LNCAP (cell line): ENCODE measurements around the gene STAG2.

Source experiments
- CTCF ChIP-seq: fragments of 450-650 bp; IDR thresholded peaks from 2 replicates; pipeline ENCODE4 v1.5.1; 2017; ENCODE audit warnings: mild to moderate bottlenecking

STAG2 gene

DNA sequence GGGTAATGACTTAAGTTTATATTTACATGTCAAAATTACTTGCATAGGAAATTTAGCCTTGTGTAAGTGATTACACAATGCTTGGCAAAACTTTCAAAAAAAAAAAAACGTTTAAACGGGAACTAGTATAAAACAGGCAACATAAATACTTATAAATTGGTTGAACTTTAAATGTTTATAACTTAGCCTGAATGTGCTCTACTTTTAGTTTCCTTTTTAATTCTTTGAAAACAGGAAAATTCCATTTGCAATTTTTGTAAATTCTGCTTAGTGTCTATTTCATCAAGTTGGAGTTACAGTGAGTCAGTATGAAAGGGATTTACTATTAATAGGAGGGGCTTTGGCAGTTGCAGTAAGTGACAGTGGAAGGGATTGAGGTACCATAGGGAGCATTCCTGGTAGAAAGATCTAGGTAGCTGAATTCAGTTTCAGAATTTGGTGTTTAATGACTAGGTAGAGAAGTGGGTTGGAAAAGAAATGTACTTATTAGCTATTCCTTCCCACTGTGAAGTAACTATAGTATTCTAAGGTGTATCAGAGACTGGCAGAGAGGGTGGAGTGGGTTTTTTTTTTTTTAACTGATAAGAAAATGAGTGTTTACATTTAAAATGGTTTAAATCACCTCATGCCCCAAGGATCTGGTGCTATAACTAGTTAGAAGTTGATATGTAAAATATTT lies 2.8 kb downstream of the STAG2 start:
- TF ChIP-seq CTCF = no peak

DNA sequence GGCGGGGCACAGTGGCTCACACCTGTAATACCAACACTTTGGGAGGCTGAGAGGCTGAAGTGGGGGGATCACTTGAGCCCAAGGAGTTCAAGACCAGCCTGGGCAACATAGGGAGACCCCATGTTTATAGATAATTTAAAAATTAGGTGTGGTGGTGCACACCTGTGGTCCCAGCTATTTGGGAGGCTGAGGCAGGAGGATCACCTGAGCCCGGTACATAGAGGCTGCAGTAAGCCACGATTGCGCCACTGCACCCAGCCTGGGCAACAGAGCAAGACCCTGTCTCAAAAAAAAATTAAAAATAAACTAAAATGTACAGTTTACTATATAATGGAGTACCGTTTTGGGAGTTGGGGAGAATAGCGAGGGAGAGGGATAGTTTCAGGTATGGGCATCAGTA lies 4.2 kb downstream of the STAG2 start:
- no peak for TF ChIP-seq CTCF

DNA sequence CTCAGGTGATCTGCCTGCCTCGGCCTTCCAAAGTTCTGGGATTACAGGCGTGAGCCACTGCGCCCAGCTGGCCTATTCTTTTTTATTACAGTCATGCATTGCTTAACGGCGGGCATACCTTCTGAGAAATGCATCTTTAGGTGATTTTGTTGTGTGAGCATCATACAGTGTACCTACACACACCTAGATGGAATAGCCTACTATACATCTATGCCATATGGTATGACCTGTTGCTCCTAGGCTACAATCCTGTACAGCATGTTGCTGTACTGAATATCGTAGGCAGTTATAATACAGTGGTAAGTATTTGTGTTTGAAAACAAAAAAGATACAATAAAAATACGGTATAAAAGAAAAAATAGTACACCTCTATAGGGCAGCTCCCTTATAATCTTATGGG lies 6.0 kb downstream of the STAG2 start:
- no peak for TF ChIP-seq CTCF

DNA sequence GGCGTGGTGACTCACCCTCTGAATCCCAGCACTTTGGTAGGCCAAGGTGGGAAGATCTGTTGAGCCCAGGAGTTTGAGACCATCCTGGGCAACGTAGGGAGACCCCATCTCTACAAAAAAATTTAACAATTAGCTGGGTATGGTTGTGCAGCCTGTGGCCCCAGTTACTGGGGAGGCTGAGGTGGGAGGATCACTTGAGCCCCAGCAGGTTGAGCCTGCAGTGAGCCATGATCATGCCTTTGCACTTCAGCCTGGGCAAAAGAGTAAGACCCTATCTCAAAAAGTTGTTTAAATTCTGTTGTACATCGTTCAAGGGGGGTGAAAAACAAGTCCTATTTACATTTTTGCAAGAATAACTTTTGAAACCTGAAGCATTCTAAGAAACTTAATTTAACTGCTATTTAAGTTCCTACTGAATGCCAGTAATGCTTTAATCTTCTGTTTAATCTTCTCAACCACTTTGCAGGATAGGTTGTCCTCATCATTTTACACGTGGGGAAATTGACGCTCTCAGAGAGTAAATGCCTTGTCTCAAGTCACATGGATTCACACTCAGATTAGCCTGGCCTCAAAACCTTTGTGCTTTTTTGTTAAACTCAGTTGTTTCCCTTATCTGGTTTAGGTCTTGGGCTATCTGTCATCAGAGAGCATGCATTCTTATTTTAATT lies 7.0 kb downstream of the STAG2 start:
- TF ChIP-seq CTCF = no peak

- TF ChIP-seq CTCF = no peak
These were observed 10.5 kb downstream of the STAG2 start for GRCh38 chrX:123971982-123972381.

DNA sequence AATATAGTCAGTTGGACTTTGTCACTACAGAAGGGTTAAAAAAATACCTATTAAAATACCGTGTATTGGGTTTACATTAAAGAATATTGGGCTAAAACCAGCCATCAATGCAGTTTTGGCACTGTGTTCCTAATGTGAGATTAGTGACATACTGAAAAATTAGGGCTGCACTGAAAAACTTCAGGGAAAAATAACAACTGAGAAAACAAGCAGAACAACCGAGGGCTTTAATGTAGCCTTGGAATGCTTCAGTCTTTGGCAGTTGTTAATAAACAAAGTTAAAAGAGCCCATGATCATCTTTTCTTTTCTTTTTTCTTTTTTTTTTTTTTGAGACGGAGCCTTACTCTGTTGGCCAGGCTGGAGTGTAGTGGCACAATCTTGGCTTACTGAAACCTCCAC lies 12.4 kb downstream of the STAG2 start:
- no peak for TF ChIP-seq CTCF

DNA sequence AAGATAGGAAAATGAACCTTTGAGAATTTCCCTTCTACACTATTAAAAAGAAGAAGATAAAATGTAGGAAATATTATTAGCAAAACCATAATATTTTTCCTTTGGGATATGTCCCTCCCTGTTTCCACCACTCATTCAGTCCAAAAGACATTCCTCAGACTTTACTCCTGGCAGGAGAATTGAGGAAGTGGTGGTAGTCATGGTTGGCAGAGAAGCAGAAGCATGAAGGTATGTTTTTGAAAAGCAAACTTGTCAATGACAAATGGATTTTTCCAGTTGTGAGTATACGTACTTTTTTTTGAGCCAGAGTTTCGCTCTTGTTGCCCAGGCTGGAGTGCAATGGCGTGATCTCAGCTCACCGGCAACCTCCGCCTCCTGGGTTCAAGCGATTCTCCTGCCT lies 13.7 kb downstream of the STAG2 start:
- no peak for TF ChIP-seq CTCF
